Spinal cord (tissue), 4 donors: ENCODE measurements around the gene VPS54. TPM values are rescaled to one million over a fixed set of nuclear protein-coding genes. Genes with fewer than 3 reads are reported as not detected.

Source experiments
- polyA plus RNA-seq, 2 donors: library from polyadenylated mRNA; unstranded; fragments of 120-200 nt; gene quantifications; one replicate each; pipeline ENCODE4 v1.2.1, GENCODE V29; 2013; ENCODE audit not compliant: insufficient read length in 2 of 2
- small RNA-seq: library from RNA; depleted of rRNA; stranded (forward); fragments of <200 nt; gene quantifications from one replicate; pipeline ENCODE3, GENCODE V24; 2014; ENCODE audit warnings: low replicate concordance
- total RNA-seq, 2 donors: library from RNA; depleted of rRNA in 1 of 2; stranded (reverse); fragments of 120-200 nt in 1 of 2; fragments of >200 nt in 1 of 2; gene quantifications; one replicate each; pipeline versions ENCODE4 v1.2.3 to v1.2.4, GENCODE V29; 2013 to 2014

VPS54 gene
- total and polyA plus RNA-seq, 4 donors = 25.5 to 42.8 (median 30.1) TPM

Small RNA genes within 50 kb of the gene (small RNA-seq; reads per million reads assigned to genes)
- gene RF01293 = not detected

Other genes with a start within 250 kb of the VPS54 start
- 100 to 1,000 TPM in 1 of 2 donors, 10 to 100 TPM in 1; 90.0 to 147 TPM for gene UGP2, start 177.5 kb downstream of the VPS54 start, total RNA-seq
- gene UGP2, start 177.5 kb downstream of the VPS54 start, polyA plus RNA-seq = 100 to 1,000 TPM; 124 to 148 TPM
- 10 to 100 TPM; 21.9 to 45.4 TPM for gene PELI1, start 125.0 kb upstream of the VPS54 start, total RNA-seq
- gene PELI1, start 125.0 kb upstream of the VPS54 start, polyA plus RNA-seq = 10 to 100 TPM; 35.4 to 42.7 TPM